ENCODE results near the gene TBCD. TPM values are rescaled to one million over a fixed set of nuclear protein-coding genes. Genes with fewer than 3 reads are reported as not detected.
A peak's percentile ranks its signal among the peaks of the same experiment; 100 is the strongest.

Gene TBCD
- total RNA-seq, 1 donor from 2014 or later = 49.9 TPM

- Mint-ChIP-seq H3K4me3 (no peak overlapping the region), H3K4me1 (peaks cover 37% of the 10 kb centered on the region), H3K27me3 (no peaks in the 10 kb centered on the region), H3K27ac (no peak overlapping the region), H3K36me3 (ENCODE audit: low read depth) (no peaks in the 10 kb centered on the region), H3K9me3 (no peaks in the 10 kb centered on the region)
- DNase-seq = no peak
- intact Hi-C loops (cut with micrococcal nuclease) = loop anchor here (5.0 kb wide), 1 partner anchor 75 kb away; no protein-coding TSS in a partner anchor
- no peak for ATAC-seq (ENCODE audit: low read depth)
- TF ChIP-seq, protein P1, sequence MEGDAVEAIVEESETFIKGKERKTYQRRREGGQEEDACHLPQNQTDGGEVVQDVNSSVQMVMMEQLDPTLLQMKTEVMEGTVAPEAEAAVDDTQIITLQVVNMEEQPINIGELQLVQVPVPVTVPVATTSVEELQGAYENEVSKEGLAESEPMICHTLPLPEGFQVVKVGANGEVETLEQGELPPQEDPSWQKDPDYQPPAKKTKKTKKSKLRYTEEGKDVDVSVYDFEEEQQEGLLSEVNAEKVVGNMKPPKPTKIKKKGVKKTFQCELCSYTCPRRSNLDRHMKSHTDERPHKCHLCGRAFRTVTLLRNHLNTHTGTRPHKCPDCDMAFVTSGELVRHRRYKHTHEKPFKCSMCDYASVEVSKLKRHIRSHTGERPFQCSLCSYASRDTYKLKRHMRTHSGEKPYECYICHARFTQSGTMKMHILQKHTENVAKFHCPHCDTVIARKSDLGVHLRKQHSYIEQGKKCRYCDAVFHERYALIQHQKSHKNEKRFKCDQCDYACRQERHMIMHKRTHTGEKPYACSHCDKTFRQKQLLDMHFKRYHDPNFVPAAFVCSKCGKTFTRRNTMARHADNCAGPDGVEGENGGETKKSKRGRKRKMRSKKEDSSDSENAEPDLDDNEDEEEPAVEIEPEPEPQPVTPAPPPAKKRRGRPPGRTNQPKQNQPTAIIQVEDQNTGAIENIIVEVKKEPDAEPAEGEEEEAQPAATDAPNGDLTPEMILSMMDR (IDR thresholded peaks at IDR 0.05) = no peak
- POLR2A ChIA-PET = no interaction called here
- CTCF ChIA-PET = no interaction called here
Measured at GRCh38 chr17:82976982-82977488, 225.2 kb downstream of the TBCD start.

DNA sequence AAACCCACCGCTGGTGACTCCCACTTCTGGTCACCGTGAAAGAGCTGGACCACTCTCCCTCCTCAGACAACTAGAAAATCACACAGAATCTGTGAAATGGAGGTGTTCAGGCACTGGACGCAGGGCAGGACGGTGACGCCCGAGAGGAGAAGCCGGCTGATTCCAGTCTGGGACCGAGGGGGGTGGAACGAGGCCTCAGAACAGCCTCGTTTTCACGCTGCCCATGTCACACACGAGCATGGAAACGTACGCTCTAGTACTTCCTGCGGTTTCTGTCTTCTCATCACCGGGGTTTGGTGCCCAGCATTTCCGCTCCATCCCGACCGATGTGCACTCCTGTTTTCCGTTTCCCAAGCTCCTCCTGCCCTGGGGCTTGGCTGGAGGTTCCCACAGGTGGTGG is 225.7 kb downstream of the TBCD start:
- DNase-seq (no peak), ATAC-seq (ENCODE audit: low read depth) (no peak)
- Mint-ChIP-seq H3K27ac (no peak overlapping the region), H3K4me3 (no peak overlapping the region), H3K36me3 (ENCODE audit: low read depth) (no peaks in the 10 kb centered on the region), H3K27me3 (no peaks in the 10 kb centered on the region), H3K9me3 (no peaks in the 10 kb centered on the region), H3K4me1 (peaks cover 37% of the 10 kb centered on the region)
- ChIA-PET CTCF (no interaction called here), POLR2A (no interaction called here)
- intact Hi-C loops (cut with micrococcal nuclease) = loop anchor here (5.0 kb wide), 1 partner anchor 75 kb away; no protein-coding TSS in a partner anchor
- TF ChIP-seq, protein P1 (IDR thresholded peaks at IDR 0.05) = no peak

GRCh38 chr17:82978765-82979349 is 227.0 kb downstream of the TBCD start:
- ATAC-seq (ENCODE audit: low read depth) (peak; percentile 56), DNase-seq (no peak)
- peak overlapping the region; percentile 40 for H3K4me3 Mint-ChIP-seq
- ChIA-PET CTCF (interaction anchor here (0.9 kb wide), 1 partner anchor 115 kb away, joined by 3 read pairs; no protein-coding TSS in a partner anchor), POLR2A (no interaction called here)
- H3K36me3 Mint-ChIP-seq (ENCODE audit: low read depth) = no peaks in the 10 kb centered on the region
- H3K9me3 Mint-ChIP-seq = no peaks in the 10 kb centered on the region
- intact Hi-C loops (cut with micrococcal nuclease) = loop anchor here (5.0 kb wide), 1 partner anchor 73 kb away; no protein-coding TSS in a partner anchor
- TF ChIP-seq, protein P1 (IDR thresholded peaks at IDR 0.05) = no peak
- peak overlapping the region; percentile 86 for H3K27ac Mint-ChIP-seq
- H3K4me1 Mint-ChIP-seq = peaks cover 33% of the 10 kb centered on the region
- no peaks in the 10 kb centered on the region for H3K27me3 Mint-ChIP-seq

DNA sequence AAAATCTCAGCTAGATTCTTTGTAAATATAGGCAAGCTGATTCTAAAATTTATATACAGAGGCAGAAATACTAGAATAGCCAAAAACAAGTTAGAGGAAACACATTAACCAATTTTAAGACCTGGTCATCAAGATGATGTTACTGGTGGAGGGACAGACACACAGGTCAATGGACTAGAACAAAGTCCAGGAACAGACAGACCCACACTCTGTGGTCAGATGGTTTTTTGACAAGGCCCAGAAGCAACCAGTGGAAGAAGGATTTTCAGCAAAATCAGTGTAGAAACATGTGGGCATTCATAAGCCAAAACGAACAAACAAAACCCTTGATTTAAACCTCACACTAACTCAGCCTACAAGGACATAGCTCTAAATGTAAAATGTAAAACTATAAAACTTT is 227.9 kb downstream of the TBCD start:
- ATAC-seq (ENCODE audit: low read depth) (no peak), DNase-seq (no peak)
- TF ChIP-seq, protein P1 (IDR thresholded peaks at IDR 0.05) = no peak
- H3K9me3 Mint-ChIP-seq = no peaks in the 10 kb centered on the region
- H3K4me1 Mint-ChIP-seq = peaks cover 33% of the 10 kb centered on the region
- H3K36me3 Mint-ChIP-seq (ENCODE audit: low read depth) = no peaks in the 10 kb centered on the region
- H3K27me3 Mint-ChIP-seq = no peaks in the 10 kb centered on the region
- ChIA-PET CTCF (interaction anchor here (0.9 kb wide), 1 partner anchor 116 kb away, joined by 3 read pairs; no protein-coding TSS in a partner anchor), POLR2A (no interaction called here)
- H3K27ac Mint-ChIP-seq = peak overlapping the region; percentile 61
- no peak overlapping the region for H3K4me3 Mint-ChIP-seq
- intact Hi-C loops (cut with micrococcal nuclease) = loop anchor here (5.0 kb wide), 1 partner anchor 73 kb away; no protein-coding TSS in a partner anchor

DNA sequence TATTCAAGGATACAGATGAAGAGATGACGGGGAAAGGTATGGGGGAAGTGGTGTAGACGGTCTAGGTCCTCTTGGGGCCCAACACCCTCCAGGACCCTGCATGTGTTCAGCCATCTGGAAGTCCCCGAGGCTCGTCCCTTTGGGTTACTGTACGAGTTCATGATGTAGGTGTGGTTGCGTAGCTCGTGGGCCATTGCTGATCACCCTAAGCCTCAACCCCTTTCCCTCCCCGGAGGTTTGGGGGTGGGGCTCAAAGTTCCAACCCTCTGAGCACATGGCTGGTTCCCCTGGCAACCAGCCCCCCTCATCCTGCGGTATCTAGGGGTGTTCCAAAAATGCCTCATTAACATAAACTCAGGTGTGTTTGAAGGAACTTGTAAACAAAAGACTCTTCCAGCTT is 228.8 kb downstream of the TBCD start:
- DNase-seq (no peak), ATAC-seq (ENCODE audit: low read depth) (peak; percentile 84)
- no peak overlapping the region for H3K4me3 Mint-ChIP-seq
- H3K27me3 Mint-ChIP-seq = no peaks in the 10 kb centered on the region
- H3K36me3 Mint-ChIP-seq (ENCODE audit: low read depth) = no peaks in the 10 kb centered on the region
- TF ChIP-seq, protein P1 (IDR thresholded peaks at IDR 0.05) = no peak
- H3K4me1 Mint-ChIP-seq = peaks cover 36% of the 10 kb centered on the region
- intact Hi-C loops (cut with micrococcal nuclease) = no loop called here
- H3K27ac Mint-ChIP-seq = peak overlapping the region; percentile 50
- CTCF ChIA-PET = no interaction called here
- POLR2A ChIA-PET = interaction anchor here (0.6 kb wide), 1 partner anchor 29 kb away, joined by 4 read pairs; no protein-coding TSS in a partner anchor
- H3K9me3 Mint-ChIP-seq = no peaks in the 10 kb centered on the region

All from activated B cell treated with CpG ODN at 0.5 μM for 24 hours (primary cell).